SK-N-SH treated with all-trans-retinoic acid at 6 μM for 48 hours (cell line): ENCODE data around the gene OR10J4.
"Not testable (repeated sequence)": the region's sequence is repeated elsewhere in the genome, so short reads cannot be mapped to it uniquely, and the experiment has no call there.

Experiments used
- ATAC-seq: fragments of 200-7000 bp; cut with Tn5 transposase; 3 replicates; pipeline ENCODE4 v1.9.1; 2020; ENCODE audit warnings: mild to moderate bottlenecking, moderate library complexity
- ARNTL ChIP-seq: fragments of 450-650 bp; formaldehyde crosslinking; IDR thresholded peaks from 2 replicates; pipeline ENCODE4 v1.5.0; 2020; ENCODE audit warnings: low read depth, mild to moderate bottlenecking, moderate library complexity, borderline replicate concordance
- BACH2 ChIP-seq: fragments of 250-450 bp; sonication (Bioruptor Pico); IDR thresholded peaks from 2 replicates; pipeline ENCODE4 v1.9.0; 2021; ENCODE audit warnings: mild to moderate bottlenecking, borderline replicate concordance
- CREB5 ChIP-seq: fragments of 250-450 bp; sonication (Bioruptor Pico); IDR thresholded peaks from 2 replicates; pipeline ENCODE4 v1.5.1; 2020; ENCODE audit warnings: low read depth, mild to moderate bottlenecking, moderate library complexity
- CSDC2 ChIP-seq: fragments of 250-450 bp; sonication (Bioruptor Pico); IDR thresholded peaks from 2 replicates; pipeline ENCODE4 v1.5.0; 2020; ENCODE audit warnings: mild to moderate bottlenecking, moderate library complexity
- CSRNP3 ChIP-seq: fragments of 250-450 bp; sonication (Bioruptor Pico); IDR thresholded peaks from 2 replicates; pipeline ENCODE4 v1.5.1; 2021; ENCODE audit warnings: mild to moderate bottlenecking, moderate library complexity
- ESRRG ChIP-seq: fragments of 250-450 bp; sonication (Bioruptor Pico); IDR thresholded peaks from 2 replicates; pipeline ENCODE4 v1.6.1; 2021; ENCODE audit warnings: mild to moderate bottlenecking
- GLIS3 ChIP-seq: fragments of 250-450 bp; sonication (Bioruptor Pico); IDR thresholded peaks from 2 replicates; pipeline ENCODE4 v1.5.0; 2020; ENCODE audit warnings: mild to moderate bottlenecking, moderate library complexity
- ISL1 ChIP-seq: fragments of 250-450 bp; sonication (Bioruptor Pico); IDR thresholded peaks from 2 replicates; pipeline ENCODE4 v2.1.2; 2022; ENCODE audit warnings: mild to moderate bottlenecking, moderate library complexity
- OSR1 ChIP-seq: fragments of 250-450 bp; sonication (Bioruptor Pico); IDR thresholded peaks from 2 replicates; pipeline ENCODE4 v1.8.0; 2022; ENCODE audit warnings: moderate library complexity, mild to moderate bottlenecking, inconsistent platforms
- PATZ1 ChIP-seq: fragments of 250-450 bp; sonication (Bioruptor Pico); IDR thresholded peaks from 2 replicates; pipeline ENCODE4 v1.8.0; 2020; ENCODE audit warnings: mild to moderate bottlenecking, moderate library complexity, borderline replicate concordance
- POU6F1 ChIP-seq: fragments of 250-450 bp; sonication (Bioruptor Pico); IDR thresholded peaks from 2 replicates; pipeline ENCODE4 v1.8.0; 2021; ENCODE audit warnings: low read depth, mild to moderate bottlenecking, moderate library complexity, borderline replicate concordance
- PPARA ChIP-seq: fragments of 250-450 bp; sonication (Bioruptor Pico); IDR thresholded peaks from 2 replicates; pipeline ENCODE4 v1.5.0; 2020; ENCODE audit warnings: mild to moderate bottlenecking, borderline replicate concordance
- RARB ChIP-seq: fragments of 250-450 bp; sonication (Bioruptor Pico); IDR thresholded peaks from 2 replicates; pipeline ENCODE4 v1.8.0; 2021; ENCODE audit warnings: mild to moderate bottlenecking, moderate library complexity
- SNAI2 ChIP-seq: fragments of 250-450 bp; sonication (Bioruptor Pico); IDR thresholded peaks from 2 replicates; pipeline ENCODE4 v1.5.0; 2020; ENCODE audit warnings: mild to moderate bottlenecking, moderate library complexity
- TCF4 ChIP-seq: fragments of 250-450 bp; sonication (Bioruptor Pico); IDR thresholded peaks from 2 replicates; pipeline ENCODE4 v1.8.0; 2021; ENCODE audit warnings: mild to moderate bottlenecking, moderate library complexity, borderline replicate concordance
- TOX ChIP-seq: fragments of 250-450 bp; sonication (Bioruptor Pico); IDR thresholded peaks from 2 replicates; pipeline ENCODE4 v1.8.0; 2021; ENCODE audit warnings: mild to moderate bottlenecking, moderate library complexity, borderline replicate concordance
- TSHZ2 ChIP-seq: fragments of 250-450 bp; sonication (Bioruptor Pico); IDR thresholded peaks from 2 replicates; pipeline ENCODE4 v1.5.0; 2020; ENCODE audit warnings: mild to moderate bottlenecking, moderate library complexity
- ZC3H10 ChIP-seq: fragments of 250-450 bp; sonication (Bioruptor Pico); IDR thresholded peaks from 2 replicates; pipeline ENCODE4 v1.5.1; 2021; ENCODE audit warnings: mild to moderate bottlenecking, moderate library complexity
- ZFP3 ChIP-seq: fragments of 250-450 bp; sonication (Bioruptor Pico); IDR thresholded peaks from 2 replicates; pipeline ENCODE4 v1.5.0; 2020; ENCODE audit warnings: mild to moderate bottlenecking, moderate library complexity
- ZFP30 ChIP-seq: fragments of 450-650 bp; formaldehyde crosslinking; IDR thresholded peaks from 2 replicates; pipeline ENCODE4 v1.5.0; 2022; ENCODE audit warnings: mild to moderate bottlenecking, moderate library complexity
- ZNF565 ChIP-seq: fragments of 450-650 bp; formaldehyde crosslinking; conservative IDR thresholded peaks from 2 replicates; pipeline ENCODE4 v1.5.0; 2020; ENCODE audit warnings: low read depth, mild to moderate bottlenecking, moderate library complexity
- ZNF70 ChIP-seq: fragments of 450-650 bp; formaldehyde crosslinking; IDR thresholded peaks from 2 replicates; pipeline ENCODE4 v1.5.0; 2020; ENCODE audit warnings: mild to moderate bottlenecking, moderate library complexity

The OR10J4 gene

GRCh38 chr1:159448181-159448580 is 16.2 kb downstream of the OR10J4 start:
- ATAC-seq, result no peak
- no peak for TF ChIP-seq BACH2 (CRISPR knock-in tag)

- ATAC-seq, result not testable (repeated sequence)
These were observed 17.6 kb downstream of the OR10J4 start for GRCh38 chr1:159449605-159450004.

GRCh38 chr1:159459551-159459950 is 27.5 kb downstream of the OR10J4 start:
- no peak for ATAC-seq
- no peak for TF ChIP-seq ISL1 (CRISPR knock-in tag)
- no peak for TF ChIP-seq CSDC2 (CRISPR knock-in tag)
- TF ChIP-seq CSRNP3 (CRISPR knock-in tag), result no peak
- no peak for TF ChIP-seq TCF4 (CRISPR knock-in tag)
- TF ChIP-seq RARB (CRISPR knock-in tag), result no peak
- no peak for TF ChIP-seq ZC3H10 (CRISPR knock-in tag)
- TF ChIP-seq SNAI2, result no peak
- TF ChIP-seq ARNTL (CRISPR knock-in tag), result no peak

GRCh38 chr1:159465191-159465603 is 33.2 kb downstream of the OR10J4 start:
- ATAC-seq, result peak; percentile 32; the same call in 1 of the 3 replicates
- no peak for TF ChIP-seq ZFP30 (CRISPR knock-in tag)
- TF ChIP-seq ESRRG, result no peak
- no peak for TF ChIP-seq CREB5 (CRISPR knock-in tag)
- no peak for TF ChIP-seq ZNF70 (CRISPR knock-in tag)
- TF ChIP-seq ZNF565 (CRISPR knock-in tag), result no peak
- TF ChIP-seq ARNTL (CRISPR knock-in tag), result no peak
- TF ChIP-seq PPARA (CRISPR knock-in tag), result no peak
- no peak for TF ChIP-seq TSHZ2 (CRISPR knock-in tag)
- no peak for TF ChIP-seq TOX (CRISPR knock-in tag)
- TF ChIP-seq TCF4 (CRISPR knock-in tag), result no peak
- no peak for TF ChIP-seq CSRNP3 (CRISPR knock-in tag)
- TF ChIP-seq SNAI2, result no peak
- TF ChIP-seq GLIS3 (CRISPR knock-in tag), result no peak
- no peak for TF ChIP-seq ZFP3 (CRISPR knock-in tag)
- no peak for TF ChIP-seq OSR1 (CRISPR knock-in tag)
- no peak for TF ChIP-seq BACH2 (CRISPR knock-in tag)
- TF ChIP-seq RARB (CRISPR knock-in tag), result no peak

GRCh38 chr1:159468321-159468720 is 36.3 kb downstream of the OR10J4 start:
- no peak for ATAC-seq
- TF ChIP-seq POU6F1 (CRISPR knock-in tag), result no peak
- no peak for TF ChIP-seq PATZ1
- TF ChIP-seq TOX (CRISPR knock-in tag), result no peak
- no peak for TF ChIP-seq PPARA (CRISPR knock-in tag)
- TF ChIP-seq ESRRG, result no peak
